WI38 (cell line): Measurements from ENCODE around the gene TMEM245.

Source experiments
- H3K4me3 ChIP-seq: 2 replicates; pipeline ENCODE4 v1.5.1; 2011; ENCODE audit warnings: low read depth, mild to moderate bottlenecking, control low read depth, low read length
- CTCF ChIP-seq: IDR thresholded peaks from 2 replicates; pipeline ENCODE4 v1.5.1; 2012; ENCODE audit warnings: low read depth, mild to moderate bottlenecking, control low read depth, low read length

TMEM245 gene

GRCh38 chr9:109027176-109027575, 92.6 kb downstream of the TMEM245 start:
- TF ChIP-seq CTCF: no peak
- H3K4me3 ChIP-seq: no peak overlapping the region

- H3K4me3 ChIP-seq: no peak overlapping the region
- TF ChIP-seq CTCF: no peak
Observed at GRCh38 chr9:109026306-109026705, 93.4 kb downstream of the TMEM245 start.

- no peak for TF ChIP-seq CTCF
- no peak overlapping the region for H3K4me3 ChIP-seq
Observed at GRCh38 chr9:109022873-109023272, 96.9 kb downstream of the TMEM245 start.

GRCh38 chr9:109020581-109021511, 98.9 kb downstream of the TMEM245 start:
- H3K4me3 ChIP-seq: no peak overlapping the region
- TF ChIP-seq CTCF: no peak

DNA sequence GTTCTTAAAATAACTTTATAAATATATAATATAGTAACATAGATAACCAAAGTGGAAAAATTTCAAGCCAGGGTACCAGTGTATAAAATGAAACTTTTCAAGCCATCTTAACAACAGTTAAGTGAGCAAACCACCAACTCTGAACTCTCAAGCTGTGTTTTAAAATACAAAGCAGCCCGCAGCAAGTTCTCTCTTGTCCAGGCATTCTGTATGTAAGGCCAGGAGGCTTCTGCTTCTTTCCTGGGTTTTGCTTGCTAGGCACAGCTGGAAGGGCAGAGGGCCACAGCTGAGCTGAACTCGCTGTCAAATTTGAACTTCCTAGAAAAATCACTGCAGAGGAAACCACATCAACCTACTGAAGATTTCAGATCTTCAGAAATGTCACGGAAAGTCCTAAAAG, 99.6 kb downstream of the TMEM245 start:
- no peak for TF ChIP-seq CTCF
- H3K4me3 ChIP-seq: no peak overlapping the region

DNA sequence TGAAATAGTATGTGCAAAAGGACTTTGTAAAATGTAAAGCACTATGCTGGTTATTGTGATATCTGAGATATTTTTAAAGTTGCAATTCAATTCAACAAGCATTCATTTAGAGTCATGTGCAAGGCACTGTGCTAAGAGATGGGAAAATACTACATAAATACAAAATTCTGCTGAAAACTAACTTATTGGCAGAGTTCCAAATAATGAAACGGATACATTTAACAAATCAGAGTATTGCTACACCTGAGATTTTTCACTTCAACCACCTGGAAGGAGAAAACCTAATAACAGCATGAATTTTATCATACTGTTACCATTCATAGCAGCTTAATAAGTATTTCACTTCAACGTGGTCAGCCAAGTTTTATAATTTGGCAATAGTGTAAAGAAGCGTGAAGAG, 100.3 kb downstream of the TMEM245 start:
- no peak overlapping the region for H3K4me3 ChIP-seq
- TF ChIP-seq CTCF: no peak

DNA sequence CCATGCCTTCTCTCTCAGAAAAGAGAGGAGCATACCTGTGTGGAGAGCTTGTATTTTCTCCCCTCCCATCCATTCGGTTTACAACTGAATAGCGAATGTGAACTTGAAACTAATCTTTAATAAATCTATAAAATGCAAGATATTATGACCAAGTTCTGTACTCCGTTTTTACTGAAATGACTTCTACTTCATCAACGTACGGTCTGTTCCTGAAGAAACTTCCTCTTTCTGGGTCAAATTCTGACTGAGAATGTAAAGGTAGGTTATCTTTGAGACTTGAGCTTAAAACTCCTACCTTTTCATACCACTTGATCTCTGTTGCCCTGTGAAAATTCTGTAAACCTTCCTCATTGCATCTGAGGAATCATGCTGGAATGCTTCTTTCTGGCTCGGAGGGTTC, 102.3 kb downstream of the TMEM245 start:
- H3K4me3 ChIP-seq: no peak overlapping the region
- TF ChIP-seq CTCF: no peak
